SK-N-SH (cell line): Measurements from ENCODE around the gene AK2. TPM values are rescaled to one million over a fixed set of nuclear protein-coding genes. Genes with fewer than 3 reads are reported as not detected.

Source experiments
- CTCF ChIA-PET: fragments of 300-600, 350-600 bp; formaldehyde crosslinking; extraction: SDS; loops from one replicate; lab custom pipeline; 2021; lab: Yijun Ruan, JAX
- POLR2A ChIA-PET: fragments of 350-600 bp; sonication (Branson Sonifier 250); formaldehyde crosslinking; extraction: SDS; loops from one replicate; lab custom pipeline; 2020; ENCODE audit warnings: antibody characterized with exemption, inconsistent platforms; lab: Yijun Ruan, JAX
- DNase-seq: peaks from one replicate; pipeline ENCODE4 v3.0.0; 2012
- H2AFZ ChIP-seq: fragments of 200-600 bp; sonication (generic); 2 replicates; pipeline ENCODE4 v1.8.1; 2016; ENCODE audit warnings: antibody characterized with exemption, mild to moderate bottlenecking, low read depth
- H3F3A ChIP-seq: fragments of 200-600 bp; sonication (generic); replicated peaks from 2 replicates; pipeline ENCODE3; 2016; ENCODE audit warnings: antibody characterized with exemption, mild to moderate bottlenecking; ENCODE audit not compliant: insufficient read depth
- H3K27ac ChIP-seq, 2 experiments: fragments of 200-500 bp in 1 of 2; fragments of 200-600 bp in 1 of 2; sonication (Bioruptor generic) in 1 of 2; sonication (generic), shearing (Covaris generic) in 1 of 2; 2 replicates each; pipeline versions ENCODE4 v1.5.1 to v1.6.1; 2014 to 2016; ENCODE audit warnings: low read depth in 2 of 2, inconsistent platforms in 1 of 2, low read length in 1 of 2, mild to moderate bottlenecking in 1 of 2, mixed read lengths in 1 of 2
- H3K27me3 ChIP-seq: fragments of 200-600 bp; sonication (generic), shearing (Covaris generic); 2 replicates; pipeline ENCODE4 v1.6.1; 2016; ENCODE audit warnings: mixed run types; ENCODE audit not compliant: insufficient read depth
- H3K36me3 ChIP-seq, 2 experiments: fragments of 200-500 bp in 1 of 2; fragments of 200-600 bp in 1 of 2; sonication (Bioruptor generic) in 1 of 2; sonication (generic) in 1 of 2; replicated peaks in 1 of 2; 2 replicates each; pipeline versions ENCODE3 to v1.5.1; 2014 to 2016; ENCODE audit warnings: low read length in 1 of 2, mild to moderate bottlenecking in 1 of 2; ENCODE audit not compliant: insufficient read depth in 2 of 2, control insufficient read depth in 1 of 2
- H3K4me1 ChIP-seq, 2 experiments: fragments of 200-500 bp in 1 of 2; fragments of 200-600 bp in 1 of 2; sonication (Bioruptor generic) in 1 of 2; sonication (generic), shearing (Covaris generic) in 1 of 2; 2 replicates each; pipeline versions ENCODE4 v1.5.1 to v1.6.1; 2014 to 2016; ENCODE audit warnings: low read depth in 1 of 2, low read length in 1 of 2, mixed run types in 1 of 2; ENCODE audit not compliant: insufficient read depth in 2 of 2, control insufficient read depth in 1 of 2
- H3K4me2 ChIP-seq: fragments of 200-600 bp; sonication (generic), shearing (Covaris generic); 2 replicates; pipeline ENCODE4 v1.6.1; 2017; ENCODE audit warnings: mixed run types
- H3K4me3 ChIP-seq, 2 experiments: fragments of 200-500 bp in 1 of 2; fragments of 200-600 bp in 1 of 2; sonication (Bioruptor generic) in 1 of 2; sonication (generic), shearing (Covaris generic) in 1 of 2; 2 replicates each; pipeline versions ENCODE4 v1.5.1 to v1.8.1; 2014 to 2016; ENCODE audit warnings: low read depth in 2 of 2, inconsistent platforms in 1 of 2, low read length in 1 of 2, mild to moderate bottlenecking in 1 of 2, mixed read lengths in 1 of 2, moderate library complexity in 1 of 2
- H3K79me2 ChIP-seq: fragments of 200-600 bp; sonication (generic); 2 replicates; pipeline ENCODE4 v1.8.1; 2017; ENCODE audit warnings: mild to moderate bottlenecking; ENCODE audit not compliant: insufficient read depth
- H3K9ac ChIP-seq: fragments of 200-600 bp; sonication (generic); 2 replicates; pipeline ENCODE4 v1.6.1; 2017; ENCODE audit warnings: mixed run types
- H3K9me2 ChIP-seq: fragments of 200-600 bp; sonication (generic); 2 replicates; pipeline ENCODE4 v1.6.1; 2017; ENCODE audit warnings: mixed run types
- H3K9me3 ChIP-seq: fragments of 200-600 bp; sonication (generic); 2 replicates; pipeline ENCODE4 v1.6.1; 2017; ENCODE audit warnings: mixed run types, mild to moderate bottlenecking, moderate library complexity
- H4K20me1 ChIP-seq: fragments of 200-600 bp; sonication (generic); 2 replicates; pipeline ENCODE4 v1.6.1; 2017; ENCODE audit warnings: mild to moderate bottlenecking, mixed run types; ENCODE audit not compliant: insufficient read depth
- CHD2 ChIP-seq: fragments of 150-350 bp; IDR thresholded peaks from 2 replicates; pipeline ENCODE4 v1.6.1; 2018; ENCODE audit warnings: low read length; ENCODE audit not compliant: partially characterized antibody
- EP300 ChIP-seq, 2 experiments: IDR thresholded peaks; 2 replicates each; pipeline versions ENCODE4 v1.4.0 to v1.6.1; 2012; ENCODE audit warnings: borderline replicate concordance in 1 of 2, low read depth in 1 of 2, low read length in 1 of 2
- GATA2 ChIP-seq: sonication (generic); formaldehyde crosslinking; IDR thresholded peaks from 2 replicates; pipeline ENCODE4 v1.5.0; 2020; ENCODE audit warnings: mild to moderate bottlenecking, missing genetic modification reagents
- MXI1 ChIP-seq: IDR thresholded peaks from 2 replicates; pipeline ENCODE4 v1.6.1; 2012; ENCODE audit warnings: mild to moderate bottlenecking, low read depth, low read length, improper control_type of control experiment
- POLR2AphosphoS5 ChIP-seq: IDR thresholded peaks from 2 replicates; pipeline ENCODE4 v1.6.1; 2012; ENCODE audit warnings: low read depth, low read length
- RCOR1 ChIP-seq: fragments of 150-350 bp; IDR thresholded peaks from 2 replicates; pipeline ENCODE4 v1.6.1; 2017; ENCODE audit warnings: antibody characterized with exemption, low read length
- SIN3A ChIP-seq: IDR thresholded peaks from 2 replicates; pipeline ENCODE4 v1.6.1; 2012; ENCODE audit warnings: low read depth, mild to moderate bottlenecking, low read length, moderate library complexity, borderline replicate concordance
- TAF1 ChIP-seq: IDR thresholded peaks from 2 replicates; pipeline ENCODE4 v1.6.1; 2012; ENCODE audit warnings: low read depth, mild to moderate bottlenecking, low read length, moderate library complexity, borderline replicate concordance
- TCF12 ChIP-seq: IDR thresholded peaks from 2 replicates; pipeline ENCODE4 v1.4.0; 2012
- WGBS: methylation state at CpG from one replicate; pipeline ENCODE4 v1.1.6; 2017; ENCODE audit warnings: low lambda C conversion rate; 5-methylcytosine and 5-hydroxymethylcytosine counted together
- polyA plus RNA-seq, 3 experiments: library from polyadenylated mRNA; depleted of rRNA; stranded (reverse); fragments of >200 nt; gene quantifications; 2 replicates each; pipeline ENCODE4 v1.2.3, GENCODE V29; 2012
- TF ChIP-seq, protein P1 (sequence below): fragments of 150-350 bp; IDR thresholded peaks from 2 replicates; pipeline ENCODE4 v1.6.1; 2017; ENCODE audit warnings: antibody characterized with exemption, low read length, low read depth, borderline replicate concordance
- TF ChIP-seq, protein P2 (sequence below): IDR thresholded peaks from 2 replicates; pipeline ENCODE4 v1.4.0; 2012; ENCODE audit warnings: low read depth, borderline replicate concordance
- TF ChIP-seq, protein P3 (sequence below): fragments of 150-350 bp; IDR thresholded peaks from 2 replicates; pipeline ENCODE4 v1.6.1; 2016; ENCODE audit warnings: mild to moderate bottlenecking, low read depth, low read length
- TF ChIP-seq, protein P4 (sequence below): IDR thresholded peaks from 2 replicates; pipeline ENCODE4; 2012

Gene AK2
- polyA plus RNA-seq, 1 of the 3 experiments (the other 2 are of a cell fraction), result 191 TPM

DNA sequence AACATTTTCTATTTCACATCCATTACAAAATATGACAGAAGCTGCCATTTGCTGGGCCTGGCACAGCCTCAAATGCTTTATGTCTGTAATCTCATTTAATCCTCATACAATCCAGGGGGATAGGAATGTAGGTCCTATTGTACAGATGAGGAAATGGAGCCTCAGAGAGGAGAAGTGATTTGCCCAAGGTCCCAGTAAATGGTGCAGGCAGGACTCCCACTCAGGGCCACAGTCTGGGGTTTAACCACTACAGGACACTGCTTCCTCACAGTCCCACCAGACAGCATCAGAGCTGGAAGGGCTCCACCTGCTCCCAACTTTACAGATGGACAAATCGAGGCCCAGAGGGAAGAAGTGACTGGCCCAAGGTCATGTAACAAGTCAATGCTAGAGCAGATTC lies 51.5 kb downstream of the AK2 start (continued):
- TF ChIP-seq, protein P1, sequence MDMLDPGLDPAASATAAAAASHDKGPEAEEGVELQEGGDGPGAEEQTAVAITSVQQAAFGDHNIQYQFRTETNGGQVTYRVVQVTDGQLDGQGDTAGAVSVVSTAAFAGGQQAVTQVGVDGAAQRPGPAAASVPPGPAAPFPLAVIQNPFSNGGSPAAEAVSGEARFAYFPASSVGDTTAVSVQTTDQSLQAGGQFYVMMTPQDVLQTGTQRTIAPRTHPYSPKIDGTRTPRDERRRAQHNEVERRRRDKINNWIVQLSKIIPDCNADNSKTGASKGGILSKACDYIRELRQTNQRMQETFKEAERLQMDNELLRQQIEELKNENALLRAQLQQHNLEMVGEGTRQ, result no peak
- TF ChIP-seq POLR2AphosphoS5, result no peak
- TF ChIP-seq, protein P2, sequence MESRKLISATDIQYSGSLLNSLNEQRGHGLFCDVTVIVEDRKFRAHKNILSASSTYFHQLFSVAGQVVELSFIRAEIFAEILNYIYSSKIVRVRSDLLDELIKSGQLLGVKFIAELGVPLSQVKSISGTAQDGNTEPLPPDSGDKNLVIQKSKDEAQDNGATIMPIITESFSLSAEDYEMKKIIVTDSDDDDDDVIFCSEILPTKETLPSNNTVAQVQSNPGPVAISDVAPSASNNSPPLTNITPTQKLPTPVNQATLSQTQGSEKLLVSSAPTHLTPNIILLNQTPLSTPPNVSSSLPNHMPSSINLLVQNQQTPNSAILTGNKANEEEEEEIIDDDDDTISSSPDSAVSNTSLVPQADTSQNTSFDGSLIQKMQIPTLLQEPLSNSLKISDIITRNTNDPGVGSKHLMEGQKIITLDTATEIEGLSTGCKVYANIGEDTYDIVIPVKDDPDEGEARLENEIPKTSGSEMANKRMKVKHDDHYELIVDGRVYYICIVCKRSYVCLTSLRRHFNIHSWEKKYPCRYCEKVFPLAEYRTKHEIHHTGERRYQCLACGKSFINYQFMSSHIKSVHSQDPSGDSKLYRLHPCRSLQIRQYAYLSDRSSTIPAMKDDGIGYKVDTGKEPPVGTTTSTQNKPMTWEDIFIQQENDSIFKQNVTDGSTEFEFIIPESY, result no peak
- TF ChIP-seq, protein P3, sequence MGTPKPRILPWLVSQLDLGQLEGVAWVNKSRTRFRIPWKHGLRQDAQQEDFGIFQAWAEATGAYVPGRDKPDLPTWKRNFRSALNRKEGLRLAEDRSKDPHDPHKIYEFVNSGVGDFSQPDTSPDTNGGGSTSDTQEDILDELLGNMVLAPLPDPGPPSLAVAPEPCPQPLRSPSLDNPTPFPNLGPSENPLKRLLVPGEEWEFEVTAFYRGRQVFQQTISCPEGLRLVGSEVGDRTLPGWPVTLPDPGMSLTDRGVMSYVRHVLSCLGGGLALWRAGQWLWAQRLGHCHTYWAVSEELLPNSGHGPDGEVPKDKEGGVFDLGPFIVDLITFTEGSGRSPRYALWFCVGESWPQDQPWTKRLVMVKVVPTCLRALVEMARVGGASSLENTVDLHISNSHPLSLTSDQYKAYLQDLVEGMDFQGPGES, result no peak
- TF ChIP-seq, all 33 proteins: peak for 0

DNA sequence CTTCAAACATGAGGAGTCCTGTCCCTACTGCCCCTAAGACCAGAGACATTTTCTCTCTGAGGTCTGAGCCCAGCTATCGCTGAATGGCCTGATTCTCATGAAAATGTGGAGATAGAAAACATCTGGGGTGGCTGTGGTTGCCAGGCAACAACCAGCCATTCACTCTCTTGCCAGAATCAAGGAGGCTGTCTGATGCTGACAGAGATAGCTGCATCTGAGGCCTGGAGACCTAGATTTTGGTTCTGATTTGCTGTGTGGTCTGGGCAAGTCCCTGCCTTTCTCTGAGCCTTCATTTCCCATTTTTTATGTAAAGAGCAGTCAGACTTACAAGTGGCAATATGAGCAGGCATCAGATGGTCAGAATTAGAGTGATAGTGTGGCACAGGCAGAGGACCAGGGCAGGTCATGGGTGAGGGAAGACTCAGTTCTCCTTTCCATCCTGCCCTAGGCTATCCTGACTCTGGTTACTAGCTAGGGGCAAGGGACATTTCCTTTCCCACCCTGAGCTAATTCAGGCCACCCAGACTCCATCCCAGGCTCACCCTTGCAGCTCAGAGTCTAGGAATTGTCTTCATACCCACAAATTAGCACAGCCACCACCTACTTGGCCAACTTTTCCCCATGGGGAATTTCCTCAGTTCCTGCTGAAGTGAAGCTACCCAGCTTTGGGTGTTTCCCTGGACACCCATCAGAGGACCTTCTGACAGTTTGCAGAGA lies 52.1 kb downstream of the AK2 start:
- H3F3A ChIP-seq, result peaks cover 15% of the 10 kb centered on the region
- no peaks in the 10 kb centered on the region for H3K9me3 ChIP-seq
- no peaks in the 10 kb centered on the region for H3K27me3 ChIP-seq
- no peak overlapping the region for H2AFZ ChIP-seq
- DNase-seq, result peak; percentile 86
- no peaks in the 10 kb centered on the region for H3K36me3 ChIP-seq
- POLR2A ChIA-PET, result interaction anchor here (0.7 to 1.6 kb wide), 4 partner anchors 20 to 693 kb away, joined by 3 to 8 read pairs (median 4); partner anchors contain the start of gene RNF19B
- H3K4me2 ChIP-seq, result peak overlapping the region; percentile 41; the same call in 1 of the 2 replicates
- peak overlapping the region; percentile 71 to 95; a peak in 3 of 4 replicates for H3K27ac ChIP-seq
- TF ChIP-seq TCF12 (peak; percentile 69), CHD2 (peak; percentile 79), MXI1 (peak; percentile 67; the same call in 1 of the 2 replicates), GATA2 (CRISPR knock-in tag) (peak; percentile 99), RCOR1 (peak; percentile 91), TAF1 (no peak), SIN3A (no peak), EP300 (IDR thresholded peaks at IDR 0.05; ENCODE audit: borderline replicate concordance in 1 of 2, low read depth in 1 of 2, low read length in 1 of 2) (peak in 1 of 2 experiments; percentile 70; a peak in 1 of 4 replicates)
- TF ChIP-seq, protein P4, sequence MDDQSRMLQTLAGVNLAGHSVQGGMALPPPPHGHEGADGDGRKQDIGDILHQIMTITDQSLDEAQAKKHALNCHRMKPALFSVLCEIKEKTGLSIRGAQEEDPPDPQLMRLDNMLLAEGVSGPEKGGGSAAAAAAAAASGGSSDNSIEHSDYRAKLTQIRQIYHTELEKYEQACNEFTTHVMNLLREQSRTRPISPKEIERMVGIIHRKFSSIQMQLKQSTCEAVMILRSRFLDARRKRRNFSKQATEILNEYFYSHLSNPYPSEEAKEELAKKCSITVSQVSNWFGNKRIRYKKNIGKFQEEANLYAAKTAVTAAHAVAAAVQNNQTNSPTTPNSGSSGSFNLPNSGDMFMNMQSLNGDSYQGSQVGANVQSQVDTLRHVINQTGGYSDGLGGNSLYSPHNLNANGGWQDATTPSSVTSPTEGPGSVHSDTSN, result peak; percentile 30; the same call in 1 of the 2 replicates
- no peak overlapping the region for H3K4me3 ChIP-seq
- CTCF ChIA-PET, result interaction anchor here (0.8 to 2.6 kb wide), 6 partner anchors 14 to 102 kb away, joined by 4 to 15 read pairs (median 6); no protein-coding TSS in a partner anchor
- peaks cover 24 to 29% of the 10 kb centered on the region in 2 experiments for H3K4me1 ChIP-seq
- H3K9ac ChIP-seq, result no peak overlapping the region
- 75% methylated on average over 1 of the region's 1 CpG for WGBS
- no peaks in the 10 kb centered on the region for H4K20me1 ChIP-seq
- no peaks in the 10 kb centered on the region for H3K9me2 ChIP-seq
- no peaks in the 10 kb centered on the region for H3K79me2 ChIP-seq
